DND-41 (cell line): ENCODE results near the gene NAXD.

Source experiments
- CTCF ChIP-seq: IDR thresholded peaks from 2 replicates; pipeline ENCODE4 v1.5.1; 2012; ENCODE audit warnings: borderline replicate concordance, low read length, moderate library complexity, mild to moderate bottlenecking; ENCODE audit not compliant: poor library complexity, severe bottlenecking; ENCODE audit errors: extremely low read depth
- EZH2 ChIP-seq: IDR thresholded peaks from 3 replicates; pipeline ENCODE4 v1.6.1; 2012; ENCODE audit warnings: borderline replicate concordance, low read depth, mild to moderate bottlenecking, moderate library complexity, low read length, inconsistent platforms; ENCODE audit not compliant: severe bottlenecking

DNA sequence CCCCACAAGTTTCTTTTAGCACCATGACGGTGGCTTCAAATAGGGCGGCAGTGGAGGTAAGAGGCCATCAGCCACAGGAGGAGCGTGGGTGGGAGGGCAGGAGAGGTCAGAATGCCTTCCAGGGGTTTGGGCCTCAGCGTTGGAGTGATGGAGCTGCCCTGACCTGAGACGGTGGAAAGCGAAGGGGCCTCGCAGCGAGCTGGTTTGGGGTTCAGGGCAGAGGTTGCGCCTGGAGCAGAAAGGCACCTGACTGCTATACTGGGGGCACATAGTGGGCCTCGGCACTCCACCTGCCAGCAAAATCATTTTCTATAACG, 382 bp upstream of the NAXD start:
- TF ChIP-seq CTCF: no peak
- no peak for TF ChIP-seq EZH2
